HFF-Myc (cell line): ENCODE measurements around the gene RAP1GAP2.
"Not testable (repeated sequence)": the region's sequence is repeated elsewhere in the genome, so short reads cannot be mapped to it uniquely, and the experiment has no call there.

Source experiments
- DNase-seq: peaks from one replicate; pipeline ENCODE4 v3.0.0-alpha.2; 2011; ENCODE audit warnings: low read depth; ENCODE audit errors: extremely low read depth
- H3K4me3 ChIP-seq: replicated peaks from 2 replicates; pipeline ENCODE4 v1.5.1; 2011; ENCODE audit warnings: low read depth, mild to moderate bottlenecking, control low read depth, low read length
- TF ChIP-seq, protein P1 (sequence below): IDR thresholded peaks from 2 replicates; pipeline ENCODE4 v1.5.1; 2012; ENCODE audit warnings: mild to moderate bottlenecking, low read depth, low read length, control low read depth; ENCODE audit errors: missing control alignments

Gene RAP1GAP2

DNA sequence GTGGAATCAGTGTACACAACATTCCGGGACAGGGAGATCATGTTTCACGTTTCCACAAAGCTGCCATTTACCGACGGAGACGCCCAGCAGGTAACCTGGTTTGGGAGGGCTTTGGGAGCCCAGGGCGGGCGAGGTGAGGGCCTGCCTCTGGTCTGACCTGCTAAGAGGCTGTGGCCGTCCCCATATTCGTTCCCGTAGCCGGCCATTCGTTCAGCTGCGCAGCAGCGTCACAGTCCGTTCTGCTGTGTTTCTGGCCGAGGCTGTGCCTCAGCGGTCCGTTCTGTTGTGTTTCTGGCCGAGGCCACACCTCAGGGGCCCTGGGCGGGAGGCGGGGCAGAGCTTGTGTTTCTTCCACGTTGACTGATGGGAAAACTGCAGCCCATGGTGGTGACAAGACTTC, 199.1 kb downstream of the RAP1GAP2 start:
- no peak for DNase-seq
- H3K4me3 ChIP-seq, result no peak overlapping the region
- TF ChIP-seq, protein P1, sequence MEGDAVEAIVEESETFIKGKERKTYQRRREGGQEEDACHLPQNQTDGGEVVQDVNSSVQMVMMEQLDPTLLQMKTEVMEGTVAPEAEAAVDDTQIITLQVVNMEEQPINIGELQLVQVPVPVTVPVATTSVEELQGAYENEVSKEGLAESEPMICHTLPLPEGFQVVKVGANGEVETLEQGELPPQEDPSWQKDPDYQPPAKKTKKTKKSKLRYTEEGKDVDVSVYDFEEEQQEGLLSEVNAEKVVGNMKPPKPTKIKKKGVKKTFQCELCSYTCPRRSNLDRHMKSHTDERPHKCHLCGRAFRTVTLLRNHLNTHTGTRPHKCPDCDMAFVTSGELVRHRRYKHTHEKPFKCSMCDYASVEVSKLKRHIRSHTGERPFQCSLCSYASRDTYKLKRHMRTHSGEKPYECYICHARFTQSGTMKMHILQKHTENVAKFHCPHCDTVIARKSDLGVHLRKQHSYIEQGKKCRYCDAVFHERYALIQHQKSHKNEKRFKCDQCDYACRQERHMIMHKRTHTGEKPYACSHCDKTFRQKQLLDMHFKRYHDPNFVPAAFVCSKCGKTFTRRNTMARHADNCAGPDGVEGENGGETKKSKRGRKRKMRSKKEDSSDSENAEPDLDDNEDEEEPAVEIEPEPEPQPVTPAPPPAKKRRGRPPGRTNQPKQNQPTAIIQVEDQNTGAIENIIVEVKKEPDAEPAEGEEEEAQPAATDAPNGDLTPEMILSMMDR, result no peak

DNA sequence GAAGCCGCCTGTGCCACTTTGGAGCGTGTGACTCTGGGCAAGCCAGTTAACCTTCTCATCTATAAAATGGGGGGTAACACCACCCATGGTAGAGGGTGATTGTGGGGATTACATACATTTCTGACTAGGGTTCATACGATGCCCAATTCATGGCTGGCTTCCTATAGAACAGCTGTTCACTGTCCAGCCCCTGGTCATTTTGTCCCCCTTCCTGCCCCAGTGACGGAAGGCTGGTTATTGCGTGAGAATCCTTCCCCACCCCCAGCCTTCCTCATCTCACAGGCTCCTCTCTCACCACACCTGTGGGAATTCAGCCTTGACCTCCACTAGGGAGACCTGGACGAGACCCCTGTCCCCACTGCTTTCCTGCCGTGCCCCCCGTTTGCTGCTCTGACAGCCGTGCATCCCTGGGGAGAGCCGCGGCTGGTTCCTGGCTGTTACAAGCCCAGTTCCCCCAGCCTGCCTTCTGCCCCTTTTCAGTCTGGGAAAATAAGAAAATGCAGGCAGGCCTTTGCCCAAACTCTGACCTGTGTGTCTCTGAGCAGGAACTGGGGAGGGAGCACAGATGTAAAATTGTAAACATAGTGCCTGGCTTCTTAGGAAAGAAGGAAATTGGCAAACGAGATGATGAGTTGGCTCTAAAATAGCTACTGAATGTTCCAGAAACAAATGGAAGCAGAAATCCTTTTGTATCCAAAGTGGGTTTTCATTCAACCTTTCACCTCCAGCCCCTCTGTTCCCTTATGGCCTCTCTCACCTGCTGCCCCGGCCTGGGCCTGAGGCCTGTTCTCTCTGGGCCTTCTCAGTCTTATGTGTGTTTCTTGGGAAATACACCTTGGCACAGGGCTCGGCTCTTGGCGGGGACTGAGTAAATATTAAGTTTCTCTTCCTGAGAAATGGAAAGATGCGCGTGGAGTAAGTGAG, 199.9 kb downstream of the RAP1GAP2 start:
- no peak for DNase-seq
- H3K4me3 ChIP-seq, result no peak overlapping the region
- TF ChIP-seq, protein P1, result no peak

DNA sequence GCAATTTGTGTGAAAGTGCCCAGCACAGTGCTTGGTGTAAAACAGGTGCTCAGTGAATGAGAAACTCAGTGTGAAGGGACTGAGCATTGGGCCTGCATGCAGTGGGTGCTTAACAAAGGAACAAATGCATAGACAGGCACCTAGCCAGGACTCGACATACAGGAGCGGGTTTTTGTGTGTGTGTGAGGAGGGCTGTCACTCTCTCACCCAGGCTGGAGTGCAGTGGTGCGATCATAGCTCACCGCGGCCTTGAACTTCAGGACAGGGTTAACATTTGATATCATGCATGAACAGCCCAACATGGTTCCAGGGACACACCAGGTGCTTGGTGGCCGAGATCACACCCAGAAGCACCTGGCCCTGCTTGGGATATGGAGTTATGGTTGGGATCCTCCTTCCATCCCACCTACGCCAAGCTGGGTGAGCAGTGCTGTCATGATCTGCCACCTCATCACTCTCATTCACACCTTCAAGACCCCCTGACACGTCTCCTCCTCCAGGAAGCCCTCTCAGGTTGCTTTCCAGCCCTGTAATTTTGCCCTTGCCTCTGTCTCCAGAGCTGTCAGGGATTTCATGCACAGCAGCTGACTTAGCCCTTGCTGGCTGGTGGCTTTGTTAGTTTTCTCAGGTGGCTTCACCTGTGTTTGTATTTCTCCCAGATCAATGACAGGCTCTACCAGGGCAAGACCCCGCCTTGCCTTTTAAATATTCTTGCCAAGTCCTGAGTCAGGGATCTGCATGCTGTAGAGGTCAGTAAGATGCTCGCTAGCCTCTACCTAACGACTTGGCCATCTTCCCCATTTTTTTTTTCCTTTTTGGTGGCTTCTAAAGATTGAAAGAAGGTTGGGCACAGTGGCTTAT, 200.8 kb downstream of the RAP1GAP2 start:
- DNase-seq, result no peak
- TF ChIP-seq, protein P1, result no peak
- H3K4me3 ChIP-seq, result no peak overlapping the region

DNA sequence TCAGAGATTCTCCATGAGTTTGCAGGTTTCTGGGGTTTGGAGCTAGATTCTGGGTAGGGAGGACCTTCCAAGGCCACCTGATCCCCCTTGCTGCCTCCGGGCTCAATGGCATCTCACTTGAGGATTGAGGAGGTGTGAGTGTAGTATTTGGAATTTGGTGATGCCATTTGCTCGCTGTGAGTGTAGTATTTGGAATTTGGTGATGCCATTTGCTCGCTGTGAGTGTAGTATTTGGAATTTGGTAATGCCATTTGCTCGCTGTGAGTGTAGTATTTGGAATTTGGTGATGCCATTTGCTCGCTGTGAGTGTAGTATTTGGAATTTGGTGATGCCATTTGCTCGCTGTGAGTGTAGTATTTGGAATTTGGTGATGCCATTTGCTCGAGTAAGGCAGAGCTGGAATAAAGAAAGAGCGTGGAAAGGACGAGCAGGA, 202.2 kb downstream of the RAP1GAP2 start:
- DNase-seq, H3K4me3 ChIP-seq: not testable (repeated sequence)

DNA sequence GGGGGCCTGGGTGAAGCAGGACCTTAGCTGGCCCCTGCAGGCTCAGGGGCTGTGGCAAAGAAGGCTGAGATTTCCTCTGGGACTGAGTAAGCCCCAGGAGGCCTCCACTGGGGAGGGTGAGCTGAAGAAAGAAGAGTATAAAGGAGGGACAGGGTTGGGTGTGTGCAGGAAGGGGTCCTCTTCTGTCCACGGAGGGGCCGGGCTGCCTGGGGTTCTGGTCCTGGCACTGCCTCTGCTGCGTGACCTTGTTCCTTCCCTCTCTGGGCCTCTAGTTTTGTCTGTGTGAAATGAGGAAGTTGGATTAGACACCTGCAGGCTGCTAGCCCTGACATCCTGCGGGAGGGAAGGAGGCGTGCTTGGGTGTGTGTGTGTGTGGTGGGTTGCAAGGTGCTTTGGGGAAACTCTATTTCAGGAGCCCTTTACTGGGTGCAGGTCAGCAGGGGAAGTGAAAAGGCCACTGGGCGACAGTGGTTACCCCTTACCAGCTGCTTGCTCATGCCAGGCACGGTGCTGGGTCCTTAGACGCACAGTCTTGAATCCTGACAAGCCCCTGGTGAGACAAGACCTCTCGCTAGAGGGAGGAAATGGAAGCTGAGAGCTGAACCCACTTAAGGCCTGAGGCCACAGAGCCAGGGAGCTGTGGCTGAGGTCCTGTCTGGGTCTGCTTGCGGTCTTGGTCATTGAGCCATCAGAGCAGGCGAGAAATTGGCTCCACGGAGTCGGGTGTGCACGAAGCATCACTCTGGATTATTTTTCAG, 206.5 kb downstream of the RAP1GAP2 start:
- DNase-seq, result no peak
- no peak overlapping the region for H3K4me3 ChIP-seq
- TF ChIP-seq, protein P1, result no peak

DNA sequence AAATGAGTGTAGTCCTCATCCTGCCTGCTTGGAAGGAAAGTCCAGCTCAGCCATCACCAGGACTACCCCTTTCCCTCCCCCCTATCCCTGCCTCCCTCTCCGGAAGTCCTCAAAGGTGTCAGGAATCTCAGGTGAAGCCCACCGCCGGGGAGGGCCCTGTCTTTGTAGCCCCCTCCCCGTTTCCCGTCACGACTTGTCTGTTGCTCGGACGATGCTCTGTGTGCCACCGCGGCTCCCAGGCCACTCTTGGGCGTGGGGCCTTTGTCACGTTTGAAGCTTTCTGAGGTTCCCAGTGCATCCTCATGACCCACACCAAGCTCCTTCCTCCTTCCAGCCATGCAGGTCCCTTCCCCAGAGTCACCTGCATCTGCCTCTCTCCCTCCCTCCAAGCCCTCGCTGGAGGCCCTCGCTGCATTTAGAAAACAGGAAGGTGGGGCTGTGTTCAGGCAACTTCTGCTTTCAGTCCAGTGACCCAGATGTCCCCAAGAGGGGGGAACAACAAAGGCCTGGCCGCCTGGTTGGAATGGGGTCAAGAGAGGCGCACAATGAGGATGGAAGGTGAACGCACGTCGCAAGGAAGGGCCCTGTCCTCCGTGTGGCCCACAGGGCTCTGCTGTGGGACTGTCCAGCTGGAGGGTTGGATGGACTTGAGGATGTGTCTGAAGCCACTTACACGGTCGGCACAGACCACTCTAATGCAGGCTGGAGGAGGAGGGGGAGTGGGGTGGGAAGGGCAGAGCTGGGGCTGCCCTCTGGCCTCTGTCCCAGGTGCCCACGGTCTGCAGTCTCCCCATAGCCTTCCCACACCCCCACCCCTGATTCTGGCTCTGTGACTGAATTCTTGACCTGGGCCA, 207.3 kb downstream of the RAP1GAP2 start:
- no peak overlapping the region for H3K4me3 ChIP-seq
- TF ChIP-seq, protein P1, result no peak
- DNase-seq, result no peak
